ENCODE measurements around the gene KNDC1. TPM values are rescaled to one million over a fixed set of nuclear protein-coding genes. Genes with fewer than 3 reads are reported as not detected.

The KNDC1 gene
- total RNA-seq, 1 experiment from 2014 or later, result 15.7 TPM

DNA sequence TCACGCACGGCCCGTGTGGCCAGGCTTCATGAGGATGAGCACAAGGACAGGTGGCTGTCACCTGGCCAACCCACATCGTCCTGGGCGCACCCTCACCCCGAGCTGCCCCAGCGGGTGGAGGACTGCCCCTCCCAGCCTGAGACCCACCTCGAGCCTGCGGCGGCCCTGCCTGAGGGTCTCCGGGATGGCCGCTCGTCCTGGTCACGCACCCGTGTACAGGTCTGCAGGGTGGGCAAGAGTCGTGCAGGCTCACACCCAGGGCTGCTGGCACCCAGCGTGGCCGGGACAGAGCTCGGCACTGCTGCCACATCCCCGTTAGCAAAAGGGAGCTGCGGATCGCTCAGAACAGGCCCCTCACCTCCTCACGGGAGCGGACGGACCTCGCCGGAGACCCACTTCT lies 55.6 kb downstream of the KNDC1 start:
- H2BK20ac ChIP-seq (ENCODE audit: low read depth, low read length, poor library complexity, severe bottlenecking), result no peak overlapping the region
- no peak overlapping the region for H2AK5ac ChIP-seq (ENCODE audit: insufficient read length, low read length)
- H4K91ac ChIP-seq (ENCODE audit: insufficient read length, low read depth, low read length), result no peak overlapping the region
- H3K4me3 Mint-ChIP-seq, result no peak overlapping the region
- peaks cover 2 to 20% (median 12%) of the 10 kb centered on the region in 3 experiments; a peak in 5 of 7 replicates for H3K36me3 Mint-ChIP-seq (ENCODE audit: insufficient read depth in 1 of 3, low read depth in 3 of 3)
- no peak overlapping the region for H2BK12ac ChIP-seq (ENCODE audit: insufficient read length, low read depth, low read length)
- H2AFZ ChIP-seq (ENCODE audit: low read length), result no peak overlapping the region
- H4K5ac ChIP-seq (ENCODE audit: insufficient read length, low read depth, low read length), result no peak overlapping the region
- no peak overlapping the region for H3K14ac ChIP-seq (ENCODE audit: insufficient read depth, low read length)
- H4K20me1 ChIP-seq (ENCODE audit: control insufficient read depth, insufficient read depth, insufficient read length), result no peaks in the 10 kb centered on the region
- H3K27ac Mint-ChIP-seq, result no peak overlapping the region
- H2BK120ac ChIP-seq (ENCODE audit: low read depth, low read length, poor library complexity, severe bottlenecking), result no peak overlapping the region
- H3K9me3 ChIP-seq (ENCODE audit: control insufficient read depth, low read depth, low read length), result no peaks in the 10 kb centered on the region
- no peak overlapping the region for H3K9ac ChIP-seq (ENCODE audit: extremely low read depth, insufficient read length, low read length)
- H3K4ac ChIP-seq (ENCODE audit: low read depth, low read length), result no peak overlapping the region
- H3K18ac ChIP-seq (ENCODE audit: insufficient read length, low read depth, low read length), result no peak overlapping the region
- no peak overlapping the region for H3K56ac ChIP-seq (ENCODE audit: insufficient read length, low read depth, low read length)
- TF ChIP-seq, protein P1, sequence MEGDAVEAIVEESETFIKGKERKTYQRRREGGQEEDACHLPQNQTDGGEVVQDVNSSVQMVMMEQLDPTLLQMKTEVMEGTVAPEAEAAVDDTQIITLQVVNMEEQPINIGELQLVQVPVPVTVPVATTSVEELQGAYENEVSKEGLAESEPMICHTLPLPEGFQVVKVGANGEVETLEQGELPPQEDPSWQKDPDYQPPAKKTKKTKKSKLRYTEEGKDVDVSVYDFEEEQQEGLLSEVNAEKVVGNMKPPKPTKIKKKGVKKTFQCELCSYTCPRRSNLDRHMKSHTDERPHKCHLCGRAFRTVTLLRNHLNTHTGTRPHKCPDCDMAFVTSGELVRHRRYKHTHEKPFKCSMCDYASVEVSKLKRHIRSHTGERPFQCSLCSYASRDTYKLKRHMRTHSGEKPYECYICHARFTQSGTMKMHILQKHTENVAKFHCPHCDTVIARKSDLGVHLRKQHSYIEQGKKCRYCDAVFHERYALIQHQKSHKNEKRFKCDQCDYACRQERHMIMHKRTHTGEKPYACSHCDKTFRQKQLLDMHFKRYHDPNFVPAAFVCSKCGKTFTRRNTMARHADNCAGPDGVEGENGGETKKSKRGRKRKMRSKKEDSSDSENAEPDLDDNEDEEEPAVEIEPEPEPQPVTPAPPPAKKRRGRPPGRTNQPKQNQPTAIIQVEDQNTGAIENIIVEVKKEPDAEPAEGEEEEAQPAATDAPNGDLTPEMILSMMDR (conservative IDR thresholded peaks at IDR 0.05), result no peak
- no peak for DNase-seq
- H3K79me1 ChIP-seq (ENCODE audit: insufficient read depth, low read depth, low read length, poor library complexity, severe bottlenecking), result no peaks in the 10 kb centered on the region
- no peak overlapping the region for H2BK5ac ChIP-seq (ENCODE audit: insufficient read length, low read length)
- no peaks in the 10 kb centered on the region for H3K23me2 ChIP-seq (ENCODE audit: insufficient read length, low read depth, low read length, poor library complexity, severe bottlenecking)
- no peaks in the 10 kb centered on the region for H3K79me2 ChIP-seq (ENCODE audit: insufficient read depth, low read length)
- peaks cover 7 to 16% of the 10 kb centered on the region in 2 experiments for H3K4me1 Mint-ChIP-seq
- H4K8ac ChIP-seq (replicated peaks; ENCODE audit: insufficient read length, low read depth, low read length), result no peak overlapping the region
- no peaks in the 10 kb centered on the region for H3K4me1 ChIP-seq (ENCODE audit: insufficient read depth, low read length)
- H3T11ph ChIP-seq (ENCODE audit: low read length), result no peak overlapping the region
- peaks cover 2 to 5% of the 10 kb centered on the region in 2 experiments; a peak in 2 of 5 replicates for H3K9me3 Mint-ChIP-seq
- no CpG with 5 or more reads among the region's 27 CpGs for WGBS (ENCODE audit: extremely low coverage, insufficient read length, low lambda C conversion rate)
- no peak overlapping the region for H3K23ac ChIP-seq (ENCODE audit: insufficient read length, low read depth, low read length)
- peaks cover 3% of the 10 kb centered on the region for H3K27me3 Mint-ChIP-seq (ENCODE audit: low read depth)
- no peaks in the 10 kb centered on the region for H3K27me3 ChIP-seq (ENCODE audit: insufficient read depth, low read length)
- H3K4me2 ChIP-seq (ENCODE audit: insufficient read depth, insufficient read length, low read length), result no peak overlapping the region
- no peak overlapping the region for H2BK15ac ChIP-seq (ENCODE audit: low read depth, low read length)
- H3K27ac ChIP-seq (ENCODE audit: insufficient read length, low read depth, low read length), result no peak overlapping the region

Data from H9 (cell line).